SK-N-MC (cell line): ENCODE results near the gene TOP3A.

Experiments used
- DNase-seq: peaks from one replicate; pipeline ENCODE4 v3.0.0-alpha.2; 2011; ENCODE audit warnings: low read depth, low spot score
- H3K27ac ChIP-seq: fragments of 200-600 bp; sonication (generic); 2 replicates; pipeline ENCODE4 v1.5.1; 2016; ENCODE audit warnings: mixed run types
- H3K36me3 ChIP-seq: fragments of 200-600 bp; sonication (generic); 2 replicates; pipeline ENCODE4 v1.6.1; 2017; ENCODE audit warnings: antibody characterized with exemption, low read length, mixed read lengths; ENCODE audit not compliant: insufficient read depth
- H3K4me3 ChIP-seq: fragments of 200-600 bp; sonication (generic); 2 replicates; pipeline ENCODE4 v1.5.1; 2016
- H3K9ac ChIP-seq: fragments of 200-600 bp; sonication (generic); 2 replicates; pipeline ENCODE4 v1.8.0; 2017; ENCODE audit warnings: mixed run types, mixed read lengths; ENCODE audit not compliant: insufficient read length
- H3K9me3 ChIP-seq: fragments of 200-600 bp; sonication (generic); 2 replicates; pipeline ENCODE4 v1.6.1; 2017; ENCODE audit warnings: low read depth, mild to moderate bottlenecking, antibody characterized with exemption, low read length, moderate library complexity, mixed read lengths
- EZH2 ChIP-seq: fragments of 200-600 bp; sonication (generic); IDR thresholded peaks from one replicate; pipeline ENCODE4 v1.6.1; 2017; ENCODE audit warnings: antibody characterized with exemption
- FOXP2 ChIP-seq: optimal IDR thresholded peaks from 2 replicates; pipeline ENCODE3; 2011; ENCODE audit warnings: mild to moderate bottlenecking, moderate library complexity; ENCODE audit not compliant: insufficient read depth; ENCODE audit errors: extremely low read length, control extremely low read depth
- POLR2AphosphoS5 ChIP-seq: IDR thresholded peaks from 2 replicates; pipeline ENCODE4 v1.6.1; 2012; ENCODE audit warnings: mild to moderate bottlenecking, low read depth, low read length, borderline replicate concordance

The TOP3A gene

GRCh38 chr17:18314731-18315561, at the start of gene TOP3A, which contains the start of gene SMCR8:
Gene TOP3A (minus strand): TSS chr17:18314994. CDS start chr17:18314778, 216 bp downstream.
Gene SMCR8 (plus strand): TSS chr17:18315293. CDS start chr17:18315790, 497 bp downstream.
- H3K36me3 ChIP-seq: peaks cover 28% of the 10 kb centered on the region

GRCh38 chr17:18364166-18364565, 49.4 kb upstream of the TOP3A start:
- Histone ChIP-seq H3K4me3 (no peak overlapping the region), H3K9ac (no peak overlapping the region), H3K36me3 (no peaks in the 10 kb centered on the region; the same call in 1 of the 2 replicates), H3K9me3 (no peaks in the 10 kb centered on the region), H3K27ac (no peak overlapping the region)
- no peak for DNase-seq
- no peak for TF ChIP-seq EZH2
- TF ChIP-seq FOXP2: no peak
- no peak for TF ChIP-seq POLR2AphosphoS5

More at GRCh38 chr17:18314731-18315561, at the start of gene TOP3A, which contains the start of gene SMCR8:
- H3K4me3 ChIP-seq: peak within 1 kb of the TSS; percentile 96
- H3K9ac ChIP-seq: peak within 1 kb of the TSS; percentile 91
- DNase-seq: peak; percentile 59
- TF ChIP-seq EZH2 (no peak), POLR2AphosphoS5 (peak; percentile 65)
- peak within 1 kb of the TSS; percentile 78 for H3K27ac ChIP-seq
- no peaks in the 10 kb centered on the region for H3K9me3 ChIP-seq

GRCh38 chr17:18363101-18364049, 48.6 kb upstream of the TOP3A start, which contains the start of gene SHMT1:
Gene SHMT1 (minus strand): TSS chr17:18363550. CDS start chr17:18355981, 7,569 bp downstream.
- TF ChIP-seq POLR2AphosphoS5 (peak; percentile 70; the same call in 1 of the 2 replicates), EZH2 (no peak)
- Histone ChIP-seq H3K36me3 (no peaks in the 10 kb centered on the region; the same call in 1 of the 2 replicates), H3K9ac (peak within 1 kb of the TSS; percentile 82), H3K9me3 (no peaks in the 10 kb centered on the region), H3K4me3 (peak within 1 kb of the TSS; percentile 93), H3K27ac (no peak within 1 kb of the TSS)
- no peak for DNase-seq

- Histone ChIP-seq H3K9ac (peak overlapping the region; percentile 82), H3K36me3 (no peaks in the 10 kb centered on the region; the same call in 1 of the 2 replicates), H3K9me3 (no peaks in the 10 kb centered on the region), H3K4me3 (peak overlapping the region; percentile 93), H3K27ac (no peak overlapping the region)
- TF ChIP-seq EZH2: no peak
- no peak for TF ChIP-seq FOXP2
- no peak for TF ChIP-seq POLR2AphosphoS5
- no peak for DNase-seq
Measured at GRCh38 chr17:18362698-18363100, 47.9 kb upstream of the TOP3A start.

GRCh38 chr17:18361837-18362697, 47.3 kb upstream of the TOP3A start:
- H3K4me3 ChIP-seq: peak overlapping the region; percentile 93
- no peak for TF ChIP-seq POLR2AphosphoS5
- H3K36me3 ChIP-seq: no peaks in the 10 kb centered on the region; the same call in 1 of the 2 replicates
- peak overlapping the region; percentile 82 for H3K9ac ChIP-seq
- no peaks in the 10 kb centered on the region for H3K9me3 ChIP-seq
- no peak overlapping the region for H3K27ac ChIP-seq
- no peak for DNase-seq

GRCh38 chr17:18360518-18360917, 45.7 kb upstream of the TOP3A start:
- Histone ChIP-seq H3K9ac (no peak overlapping the region), H3K4me3 (no peak overlapping the region), H3K9me3 (no peaks in the 10 kb centered on the region), H3K36me3 (no peaks in the 10 kb centered on the region; the same call in 1 of the 2 replicates), H3K27ac (no peak overlapping the region)
- DNase-seq: no peak
- TF ChIP-seq POLR2AphosphoS5: no peak
- TF ChIP-seq FOXP2: no peak
- TF ChIP-seq EZH2: no peak

- no peak for DNase-seq
- TF ChIP-seq POLR2AphosphoS5: no peak
- no peak for TF ChIP-seq FOXP2
- no peak for TF ChIP-seq EZH2
- peaks cover 13% of the 10 kb centered on the region for H3K36me3 ChIP-seq
- H3K27ac ChIP-seq: no peak overlapping the region
- no peak overlapping the region for H3K4me3 ChIP-seq
- no peaks in the 10 kb centered on the region for H3K9me3 ChIP-seq
- H3K9ac ChIP-seq: no peak overlapping the region
Measured at GRCh38 chr17:18356624-18357023, 41.8 kb upstream of the TOP3A start.
